H9 (cell line): ENCODE results near the gene RGS6. TPM values are rescaled to one million over a fixed set of nuclear protein-coding genes. Genes with fewer than 3 reads are reported as not detected.

Experiments used
- DNase-seq: peaks from one replicate; pipeline ENCODE4 v3.0.0-alpha.2; 2017
- H2AFZ ChIP-seq: one replicate; pipeline ENCODE4 v1.6.1; 2013; ENCODE audit warnings: mild to moderate bottlenecking, low read length, control low read depth, moderate library complexity
- H2AK5ac ChIP-seq: 2 replicates; pipeline ENCODE4 v1.6.1; 2013; ENCODE audit warnings: low read length, control low read depth, mixed read lengths; ENCODE audit not compliant: insufficient read length
- H2BK120ac ChIP-seq: one replicate; pipeline ENCODE4 v1.6.1; 2013; ENCODE audit warnings: low read depth, mild to moderate bottlenecking, low read length, control low read depth, inconsistent platforms; ENCODE audit not compliant: poor library complexity, severe bottlenecking
- H2BK12ac ChIP-seq: 2 replicates; pipeline ENCODE4 v1.6.1; 2013; ENCODE audit warnings: low read length, control low read depth, mixed read lengths, low read depth; ENCODE audit not compliant: insufficient read length
- H2BK15ac ChIP-seq: 2 replicates; pipeline ENCODE4 v1.6.1; 2013; ENCODE audit warnings: low read depth, low read length, control low read depth
- H2BK20ac ChIP-seq: one replicate; pipeline ENCODE4 v1.6.1; 2013; ENCODE audit warnings: low read depth, mild to moderate bottlenecking, low read length, control low read depth, inconsistent platforms; ENCODE audit not compliant: poor library complexity, severe bottlenecking
- H2BK5ac ChIP-seq: 2 replicates; pipeline ENCODE4 v1.6.1; 2013; ENCODE audit warnings: low read length, control low read depth, mixed read lengths; ENCODE audit not compliant: insufficient read length
- H3K14ac ChIP-seq: 2 replicates; pipeline ENCODE4 v1.6.1; 2013; ENCODE audit warnings: low read length, control low read depth; ENCODE audit not compliant: insufficient read depth
- H3K18ac ChIP-seq: 2 replicates; pipeline ENCODE4 v1.6.1; 2013; ENCODE audit warnings: low read depth, mild to moderate bottlenecking, mixed read lengths, low read length, control low read depth; ENCODE audit not compliant: insufficient read length
- H3K23ac ChIP-seq: 2 replicates; pipeline ENCODE4 v1.6.1; 2013; ENCODE audit warnings: low read length, control low read depth, mixed read lengths, low read depth; ENCODE audit not compliant: insufficient read length
- H3K23me2 ChIP-seq: 2 replicates; pipeline ENCODE4 v1.6.1; 2013; ENCODE audit warnings: low read depth, mild to moderate bottlenecking, mixed read lengths, low read length, control low read depth; ENCODE audit not compliant: insufficient read length, poor library complexity, severe bottlenecking
- H3K27ac ChIP-seq: 2 replicates; pipeline ENCODE4 v1.5.1; 2013; ENCODE audit warnings: low read length, control low read depth, mixed read lengths, low read depth; ENCODE audit not compliant: insufficient read length
- H3K27me3 ChIP-seq: 2 replicates; pipeline ENCODE4 v1.6.1; 2013; ENCODE audit warnings: low read length, control low read depth, inconsistent platforms; ENCODE audit not compliant: insufficient read depth
- H3K4ac ChIP-seq: 2 replicates; pipeline ENCODE4 v1.6.1; 2013; ENCODE audit warnings: low read depth, mild to moderate bottlenecking, control low read depth, inconsistent platforms, low read length, moderate library complexity
- H3K4me1 ChIP-seq: 2 replicates; pipeline ENCODE4 v1.6.1; 2013; ENCODE audit warnings: low read length, control low read depth, inconsistent platforms; ENCODE audit not compliant: insufficient read depth
- H3K4me2 ChIP-seq: 2 replicates; pipeline ENCODE4 v1.6.1; 2013; ENCODE audit warnings: low read length, control low read depth, mixed read lengths; ENCODE audit not compliant: insufficient read length, insufficient read depth
- H3K56ac ChIP-seq: 2 replicates; pipeline ENCODE4 v1.6.1; 2013; ENCODE audit warnings: low read depth, mild to moderate bottlenecking, mixed read lengths, low read length, control low read depth; ENCODE audit not compliant: insufficient read length
- H3K79me1 ChIP-seq: 2 replicates; pipeline ENCODE4 v1.6.1; 2013; ENCODE audit warnings: low read depth, mild to moderate bottlenecking, moderate library complexity, low read length, control low read depth, inconsistent platforms; ENCODE audit not compliant: insufficient read depth, poor library complexity, severe bottlenecking
- H3K79me2 ChIP-seq: 2 replicates; pipeline ENCODE4 v1.6.1; 2013; ENCODE audit warnings: low read length, control low read depth, inconsistent platforms; ENCODE audit not compliant: insufficient read depth
- H3K9ac ChIP-seq: 2 replicates; pipeline ENCODE4 v1.6.1; 2013; ENCODE audit warnings: low read length, control low read depth, mixed read lengths; ENCODE audit not compliant: insufficient read length; ENCODE audit errors: extremely low read depth
- H3K9me3 ChIP-seq: one replicate; pipeline ENCODE4 v1.6.1; 2013; ENCODE audit warnings: low read depth, low read length, inconsistent platforms; ENCODE audit not compliant: control insufficient read depth
- H3T11ph ChIP-seq: one replicate; pipeline ENCODE4 v1.6.1; 2013; ENCODE audit warnings: mild to moderate bottlenecking, low read length, control low read depth, inconsistent platforms
- H4K20me1 ChIP-seq: one replicate; pipeline ENCODE4 v1.6.1; 2013; ENCODE audit not compliant: control insufficient read depth, insufficient read length, insufficient read depth
- H4K5ac ChIP-seq: 2 replicates; pipeline ENCODE4 v1.6.1; 2013; ENCODE audit warnings: low read depth, mild to moderate bottlenecking, mixed read lengths, low read length, control low read depth; ENCODE audit not compliant: insufficient read length
- H4K8ac ChIP-seq: replicated peaks from 2 replicates; pipeline ENCODE4 v1.6.1; 2013; ENCODE audit warnings: low read length, control low read depth, mixed read lengths, low read depth; ENCODE audit not compliant: insufficient read length
- H4K91ac ChIP-seq: 2 replicates; pipeline ENCODE4 v1.6.1; 2013; ENCODE audit warnings: low read depth, mild to moderate bottlenecking, moderate library complexity, mixed read lengths, low read length, control low read depth; ENCODE audit not compliant: insufficient read length
- H3K27ac Mint-ChIP-seq, 3 experiments: 2 replicates in 2 of 3; 3 replicates in 1 of 3; pipeline ENCODE4 v1.8.0; 2020 to 2021; ENCODE audit warnings: mixed read lengths in 3 of 3, mild to moderate bottlenecking in 1 of 3, moderate library complexity in 1 of 3
- H3K27me3 Mint-ChIP-seq: 2 replicates; pipeline ENCODE4 v1.8.0; 2021; ENCODE audit warnings: low read depth, mild to moderate bottlenecking, moderate library complexity, mixed read lengths
- H3K36me3 Mint-ChIP-seq, 3 experiments: 2 replicates in 2 of 3; 3 replicates in 1 of 3; pipeline ENCODE4 v1.8.0; 2020 to 2021; ENCODE audit warnings: low read depth in 3 of 3, mixed read lengths in 3 of 3; ENCODE audit not compliant: insufficient read depth in 1 of 3
- H3K4me1 Mint-ChIP-seq, 2 experiments: 2 replicates each; pipeline ENCODE4 v1.8.0; 2020; ENCODE audit warnings: mixed read lengths in 2 of 2
- H3K4me3 Mint-ChIP-seq, 2 experiments: 2 replicates in 1 of 2; 3 replicates in 1 of 2; pipeline ENCODE4 v1.8.0; 2020 to 2021; ENCODE audit warnings: mild to moderate bottlenecking in 2 of 2, mixed read lengths in 2 of 2, moderate library complexity in 1 of 2
- H3K9me3 Mint-ChIP-seq, 2 experiments: 2 replicates in 1 of 2; 3 replicates in 1 of 2; pipeline ENCODE4 v1.8.0; 2020; ENCODE audit warnings: mild to moderate bottlenecking in 2 of 2, mixed read lengths in 2 of 2, moderate library complexity in 1 of 2
- WGBS: extraction: QIAGEN DNeasy Blood & Tissue Kit; methylation state at CpG from one replicate; pipeline ENCODE4 v1.1.7; 2013; ENCODE audit warnings: missing lambda C conversion rate, low lambda C conversion rate, mixed read lengths; ENCODE audit not compliant: insufficient read length; ENCODE audit errors: extremely low coverage; 5-methylcytosine and 5-hydroxymethylcytosine counted together
- total RNA-seq: library from RNA; stranded (reverse); gene quantifications from 2 replicates; pipeline ENCODE4 v1.2.1, GENCODE V29; 2021
- TF ChIP-seq, protein P1 (sequence below): fragments of 200-600 bp; sonication (generic); conservative IDR thresholded peaks from 3 replicates; pipeline ENCODE4 v1.8.0; 2021; ENCODE audit warnings: antibody characterized with exemption, mild to moderate bottlenecking

The RGS6 gene
- total RNA-seq, 1 experiment from 2014 or later: 3.0 TPM

DNA sequence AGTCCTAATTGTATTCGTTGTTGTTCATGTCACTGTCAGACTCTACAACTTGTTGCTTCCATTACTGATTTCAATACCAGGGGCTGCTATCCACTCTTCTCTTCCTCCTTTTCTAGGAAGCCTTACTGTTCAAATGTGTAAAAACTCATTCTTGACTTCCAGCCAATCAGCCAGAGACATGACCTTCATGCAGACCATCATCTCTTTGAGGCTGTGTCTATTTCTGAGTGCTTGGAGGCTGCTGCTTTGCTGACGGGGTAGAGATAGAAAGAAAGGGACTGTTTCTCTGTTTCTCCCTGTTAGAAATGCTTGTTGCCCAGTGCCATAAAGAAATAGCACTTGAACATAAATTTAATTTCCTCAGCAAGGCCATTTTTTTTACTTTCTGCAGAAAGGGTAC lies 282.9 kb downstream of the RGS6 start:
- H2BK12ac ChIP-seq: no peak overlapping the region
- H3K14ac ChIP-seq: no peak overlapping the region
- Mint-ChIP-seq H3K36me3 (peaks cover 0 to under 1% (median 0%) of the 10 kb centered on the region in 3 experiments; a peak in 2 of 7 replicates), H3K9me3 (peaks cover 0 to 8% of the 10 kb centered on the region in 2 experiments), H3K4me1 (no peaks in the 10 kb centered on the region), H3K27me3 (no peaks in the 10 kb centered on the region), H3K27ac (no peak overlapping the region; a peak in 1 of 7 replicates), H3K4me3 (no peak overlapping the region)
- H3K56ac ChIP-seq: no peak overlapping the region
- no peak overlapping the region for H2BK120ac ChIP-seq
- H3K27me3 ChIP-seq: no peaks in the 10 kb centered on the region
- H3K9me3 ChIP-seq: no peaks in the 10 kb centered on the region
- no peak overlapping the region for H2AFZ ChIP-seq
- no peak overlapping the region for H2BK5ac ChIP-seq
- no peak overlapping the region for H2AK5ac ChIP-seq
- H3K27ac ChIP-seq: no peak overlapping the region
- no peaks in the 10 kb centered on the region for H3K4me1 ChIP-seq
- H3K23me2 ChIP-seq: no peaks in the 10 kb centered on the region
- H3K9ac ChIP-seq: no peak overlapping the region
- H4K5ac ChIP-seq: no peak overlapping the region
- H3T11ph ChIP-seq: no peak overlapping the region
- H4K20me1 ChIP-seq: no peaks in the 10 kb centered on the region
- H2BK20ac ChIP-seq: no peak overlapping the region
- TF ChIP-seq, protein P1, sequence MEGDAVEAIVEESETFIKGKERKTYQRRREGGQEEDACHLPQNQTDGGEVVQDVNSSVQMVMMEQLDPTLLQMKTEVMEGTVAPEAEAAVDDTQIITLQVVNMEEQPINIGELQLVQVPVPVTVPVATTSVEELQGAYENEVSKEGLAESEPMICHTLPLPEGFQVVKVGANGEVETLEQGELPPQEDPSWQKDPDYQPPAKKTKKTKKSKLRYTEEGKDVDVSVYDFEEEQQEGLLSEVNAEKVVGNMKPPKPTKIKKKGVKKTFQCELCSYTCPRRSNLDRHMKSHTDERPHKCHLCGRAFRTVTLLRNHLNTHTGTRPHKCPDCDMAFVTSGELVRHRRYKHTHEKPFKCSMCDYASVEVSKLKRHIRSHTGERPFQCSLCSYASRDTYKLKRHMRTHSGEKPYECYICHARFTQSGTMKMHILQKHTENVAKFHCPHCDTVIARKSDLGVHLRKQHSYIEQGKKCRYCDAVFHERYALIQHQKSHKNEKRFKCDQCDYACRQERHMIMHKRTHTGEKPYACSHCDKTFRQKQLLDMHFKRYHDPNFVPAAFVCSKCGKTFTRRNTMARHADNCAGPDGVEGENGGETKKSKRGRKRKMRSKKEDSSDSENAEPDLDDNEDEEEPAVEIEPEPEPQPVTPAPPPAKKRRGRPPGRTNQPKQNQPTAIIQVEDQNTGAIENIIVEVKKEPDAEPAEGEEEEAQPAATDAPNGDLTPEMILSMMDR: no peak
- H3K79me2 ChIP-seq: no peaks in the 10 kb centered on the region
- H2BK15ac ChIP-seq: no peak overlapping the region
- no peak overlapping the region for H4K91ac ChIP-seq
- H4K8ac ChIP-seq: no peak overlapping the region
- H3K4me2 ChIP-seq: no peak overlapping the region
- H3K18ac ChIP-seq: no peak overlapping the region
- no CpG with 5 or more reads among the region's 2 CpGs for WGBS
- no peaks in the 10 kb centered on the region for H3K79me1 ChIP-seq
- H3K4ac ChIP-seq: no peak overlapping the region
- no peak overlapping the region for H3K23ac ChIP-seq
- no peak for DNase-seq
